K562 (cell line): ENCODE data around the gene UBE2U. TPM values are rescaled to one million over a fixed set of nuclear protein-coding genes. Genes with fewer than 3 reads are reported as not detected.

Experiments
- ATAC-seq: fragments of 200-7000 bp; cut with Tn5 transposase; 3 replicates; pipeline ENCODE4 v1.9.1; 2020; ENCODE audit warnings: moderate library complexity
- BruUV-seq: library from RNA; stranded (reverse); fragments of 400-500 nt; replicated peaks from 2 replicates; lab custom pipeline; 2021; lab: Mats Ljungman, UMichigan
- CTCF ChIA-PET: fragments of 300-600 bp; formaldehyde crosslinking; extraction: SDS; loops from one replicate; lab custom pipeline; 2021; ENCODE audit warnings: low intra/inter-chr PET ratio; lab: Yijun Ruan, JAX
- POLR2A ChIA-PET: fragments of 300-600, 350-650 bp; sonication (Branson Sonifier 250); formaldehyde crosslinking; extraction: SDS; loops from one replicate; lab custom pipeline; 2021; ENCODE audit warnings: antibody characterized with exemption, inconsistent platforms; lab: Yijun Ruan, JAX
- DNase-seq, 4 experiments: peaks; one replicate each; pipeline versions ENCODE4 v3.0.0 to v3.0.0-alpha.2; 2011 to 2018; ENCODE audit warnings: low spot score in 3 of 4, mixed read lengths in 3 of 4; ENCODE audit errors: extremely low read depth in 1 of 4
- FAIRE-seq: peaks from 2 replicates; lab custom pipeline; 2011; peaks lifted over from hg19 to GRCh38; lab: Jason Lieb, UNC
- H2AFZ ChIP-seq: 2 replicates; pipeline ENCODE4 v1.6.0; 2011; ENCODE audit warnings: low read depth, low read length, control low read depth, inconsistent platforms
- H3K27ac ChIP-seq: fragments of 200-600 bp; 3 replicates; pipeline ENCODE4 v1.8.0; 2011; ENCODE audit warnings: low read depth, mild to moderate bottlenecking, control low read depth, inconsistent platforms, low read length, moderate library complexity, mixed read lengths; ENCODE audit errors: extremely low read depth
- H3K27me3 ChIP-seq, 2 experiments: fragments of 300-600 bp in 1 of 2; 2 replicates in 1 of 2; 3 replicates in 1 of 2; pipeline versions ENCODE4 v1.6.0 to v1.8.0; 2011; ENCODE audit warnings: inconsistent platforms in 2 of 2, low read length in 2 of 2, mild to moderate bottlenecking in 1 of 2, mixed read lengths in 1 of 2, moderate library complexity in 1 of 2; ENCODE audit not compliant: control insufficient read depth in 2 of 2, insufficient read depth in 2 of 2
- H3K36me3 ChIP-seq: fragments of 300-600 bp; 3 replicates; pipeline ENCODE4 v1.8.0; 2011; ENCODE audit warnings: mild to moderate bottlenecking, low read length, inconsistent platforms; ENCODE audit not compliant: control insufficient read depth, insufficient read depth
- H3K4me1 ChIP-seq, 2 experiments: fragments of 200-600 bp in 1 of 2; replicated peaks in 1 of 2; 2 replicates in 1 of 2; 3 replicates in 1 of 2; pipeline versions ENCODE4 v1.5.1 to v1.8.0; 2011; ENCODE audit warnings: inconsistent platforms in 2 of 2, low read length in 2 of 2, mild to moderate bottlenecking in 1 of 2, mixed read lengths in 1 of 2, moderate library complexity in 1 of 2; ENCODE audit not compliant: control insufficient read depth in 2 of 2, insufficient read depth in 2 of 2
- H3K4me2 ChIP-seq: 2 replicates; pipeline ENCODE4 v1.6.1; 2011; ENCODE audit warnings: low read length, control low read depth, inconsistent platforms, mixed read lengths; ENCODE audit not compliant: insufficient read depth
- H3K4me3 ChIP-seq: fragments of 200-600 bp; sonication (generic), shearing (Covaris generic); 2 replicates; pipeline ENCODE4 v1.5.1; 2016; ENCODE audit warnings: control low read depth, inconsistent platforms
- H3K79me2 ChIP-seq: fragments of 200-600 bp; 3 replicates; pipeline ENCODE4 v1.8.0; 2011; ENCODE audit warnings: low read length, inconsistent platforms; ENCODE audit not compliant: control insufficient read depth, insufficient read depth
- H3K9ac ChIP-seq, 2 experiments: 2 replicates each; pipeline versions ENCODE4 v1.6.0 to v1.6.1; 2011; ENCODE audit warnings: low read depth in 2 of 2, low read length in 2 of 2, control low read depth in 1 of 2, inconsistent platforms in 1 of 2, mild to moderate bottlenecking in 1 of 2, mixed read lengths in 1 of 2; ENCODE audit not compliant: insufficient read depth in 1 of 2
- H3K9me1 ChIP-seq: one replicate; pipeline ENCODE4 v1.6.0; 2011; ENCODE audit warnings: inconsistent platforms, mild to moderate bottlenecking, low read length, moderate library complexity; ENCODE audit not compliant: control insufficient read depth, insufficient read depth
- H3K9me3 ChIP-seq: replicated peaks from 2 replicates; pipeline ENCODE4 v1.5.1; 2011; ENCODE audit warnings: low read depth, low read length, inconsistent platforms; ENCODE audit not compliant: control insufficient read depth, insufficient read depth
- H4K20me1 ChIP-seq: replicated peaks from 2 replicates; pipeline ENCODE4 v1.6.1; 2011; ENCODE audit warnings: low read length, inconsistent platforms, mixed read lengths; ENCODE audit not compliant: control insufficient read depth, insufficient read depth
- NRF1 ChIP-seq, 2 experiments: fragments of 450-650 bp; IDR thresholded peaks in 1 of 2; conservative IDR thresholded peaks in 1 of 2; 2 replicates each; pipeline ENCODE4 v1.6.1; 2014; ENCODE audit warnings: mild to moderate bottlenecking in 2 of 2
- TFAM ChIP-seq: fragments of 250-450 bp; sonication (Bioruptor Pico); conservative IDR thresholded peaks from 2 replicates; pipeline ENCODE4 v1.5.0; 2021; ENCODE audit warnings: mild to moderate bottlenecking, moderate library complexity
- ZNF76 ChIP-seq: fragments of 250-450 bp; sonication (Bioruptor Pico); IDR thresholded peaks from 2 replicates; pipeline ENCODE4 v1.4.0; 2020; ENCODE audit warnings: mild to moderate bottlenecking, moderate library complexity, borderline replicate concordance
- WGBS: fragments of 100-300 bp; shearing (Covaris generic); methylation state at CpG from one replicate; pipeline ENCODE4 v1.1.6; 2016; ENCODE audit warnings: low coverage, mixed read lengths; ENCODE audit not compliant: insufficient coverage; ENCODE audit errors: missing lambda C conversion rate; 5-methylcytosine and 5-hydroxymethylcytosine counted together
- in situ Hi-C: fragments of 300-500 bp; cut with MboI; formaldehyde crosslinking; loops from 4 replicates; pipeline ENCODE4 v1.15.0; 2018; ENCODE audit warnings: inconsistent platforms, mixed read lengths
- intact Hi-C: fragments of 100-400 bp; cut with micrococcal nuclease; formaldehyde crosslinking; loops from 2 replicates; pipeline ENCODE4 v1.14.2; 2022
- polyA plus RNA-seq, 8 experiments: library from polyadenylated mRNA; depleted of rRNA in 4 of 8; stranded (reverse) in 5 of 8; unstranded in 3 of 8; fragments of >200 nt; fragmentation: Nextera tagmentation in 2 of 8; fragmentation: Illumina TruSeq in 1 of 8; extraction: Ambion mirVana in 2 of 8; extraction: Trizol in 1 of 8; gene quantifications; 2 replicates each; pipeline versions ENCODE4 v1.2.1 to v1.2.3, GENCODE V29; 2011 to 2014; ENCODE audit warnings: inconsistent platforms in 1 of 8, missing spikeins in 1 of 8
- total RNA-seq, 7 experiments: library from RNA; depleted of rRNA in 6 of 7; stranded (reverse); fragments of >200 nt in 6 of 7; fragmentation: Illumina TruSeq in 2 of 7; extraction: Trizol in 2 of 7; gene quantifications; 2 replicates each; pipeline versions ENCODE4 v1.2.1 to v1.2.3, GENCODE V29; 2011 to 2021; ENCODE audit warnings: low replicate concordance in 1 of 7

UBE2U gene
- total and polyA plus RNA-seq, 9 of the 15 experiments (the other 6 are each of a cell fraction or from before 2014, with no cell fraction given) = not detected

DNA sequence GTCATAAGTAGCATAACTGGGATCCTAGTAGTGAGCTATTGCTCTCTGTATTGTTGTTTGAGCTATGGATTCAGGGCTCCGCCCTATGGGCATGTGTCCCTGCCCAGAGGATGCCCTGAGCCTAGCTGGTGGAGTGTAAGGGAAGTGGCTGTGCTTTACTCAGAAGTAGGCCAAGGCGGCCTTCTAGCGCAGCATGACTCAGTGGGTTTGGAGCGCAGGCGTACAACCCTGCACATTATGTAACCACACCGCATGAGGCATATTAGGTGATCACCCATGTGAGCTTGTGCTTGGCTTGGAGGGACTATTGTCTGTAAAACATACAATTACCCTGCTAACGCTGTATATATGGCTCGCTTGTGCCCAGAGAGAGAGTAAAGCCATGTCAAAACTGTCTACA, 11.1 kb upstream of the UBE2U start:
- DNase-seq = no peak
- H3K36me3 ChIP-seq = no peaks in the 10 kb centered on the region
- no peak overlapping the region for H3K27ac ChIP-seq
- no peaks in the 10 kb centered on the region for H3K9me1 ChIP-seq
- CTCF ChIA-PET = no interaction called here
- no peak; the same call in 2 of the 3 replicates for ATAC-seq
- TF ChIP-seq TFAM (CRISPR knock-in tag) = no peak
- TF ChIP-seq NRF1 (conservative IDR thresholded peaks at IDR 0.05 in 1 of 2, IDR thresholded peaks at IDR 0.05 in 1 of 2) = peak in 1 of 2 experiments; percentile 35; a peak in 1 of 4 replicates
- no peak overlapping the region for H3K4me2 ChIP-seq
- no peak for FAIRE-seq
- intact Hi-C loops (no loop called here), in situ Hi-C loops (no loop called here)
- no peak overlapping the region for H3K4me3 ChIP-seq
- no peaks in the 10 kb centered on the region for H3K4me1 ChIP-seq
- no peaks in the 10 kb centered on the region for H4K20me1 ChIP-seq
- no peak overlapping the region for H3K9ac ChIP-seq
- POLR2A ChIA-PET = no interaction called here
- no peaks in the 10 kb centered on the region for H3K9me3 ChIP-seq
- no peak overlapping the region for H2AFZ ChIP-seq
- H3K27me3 ChIP-seq = peaks cover 0 to 12% of the 10 kb centered on the region in 2 experiments; a peak in 3 of 5 replicates
- WGBS = 8% methylated on average over 8 of the region's 8 CpGs
- BruUV-seq = no TSS peak
- H3K79me2 ChIP-seq = no peaks in the 10 kb centered on the region

DNA sequence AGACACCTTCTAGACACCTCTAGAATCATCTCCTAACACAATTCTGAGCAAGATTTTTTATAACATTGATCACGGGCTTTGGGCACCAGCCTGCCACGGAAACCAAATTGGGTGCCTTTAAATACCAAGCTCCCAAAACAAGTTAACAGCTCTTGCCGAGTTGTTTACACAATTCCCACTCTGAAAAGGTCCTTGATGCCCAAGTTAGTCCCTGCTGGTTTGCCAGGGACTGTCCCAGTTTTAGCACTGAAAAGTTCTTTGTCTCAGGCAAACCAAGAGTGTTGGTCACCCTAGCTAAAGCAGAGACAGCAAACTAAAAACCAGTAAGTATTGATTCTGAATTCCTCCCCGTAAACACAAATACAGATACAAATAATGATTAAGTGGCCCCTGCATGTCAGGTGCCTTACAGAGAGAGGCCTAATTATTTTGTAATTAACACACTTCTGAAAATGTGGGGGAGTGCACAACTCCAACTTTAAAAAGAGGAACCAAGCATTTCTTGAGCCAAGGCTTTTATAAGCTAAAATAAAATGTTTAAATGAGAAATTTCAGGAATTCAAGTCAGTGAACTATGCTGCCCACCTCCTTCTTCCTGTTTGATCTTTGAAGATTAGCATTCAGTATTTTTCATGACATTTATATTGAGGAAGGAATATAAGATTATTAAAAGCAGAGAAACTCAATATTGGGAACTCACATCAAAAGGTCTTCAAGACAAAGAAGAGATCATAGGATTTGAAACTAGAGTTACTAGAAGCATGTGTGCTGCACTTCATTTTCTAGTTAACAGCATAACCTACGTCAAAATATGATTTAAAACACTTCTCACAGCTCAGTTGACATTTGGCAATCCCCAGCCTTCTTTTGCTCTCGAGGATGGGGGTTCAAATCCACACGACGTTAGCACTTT, 9.0 kb upstream of the UBE2U start:
- no peak for DNase-seq
- intact Hi-C loops = no loop called here
- TF ChIP-seq ZNF76 (CRISPR knock-in tag) = no peak
- no peak overlapping the region for H3K4me3 ChIP-seq
- ChIA-PET POLR2A (no interaction called here), CTCF (no interaction called here)
- no peak overlapping the region for H3K27ac ChIP-seq
- no peaks in the 10 kb centered on the region for H3K79me2 ChIP-seq
- H3K4me1 ChIP-seq = no peaks in the 10 kb centered on the region
- no peak for ATAC-seq
- H3K36me3 ChIP-seq = no peaks in the 10 kb centered on the region
- H3K9ac ChIP-seq = no peak overlapping the region
- in situ Hi-C loops = no loop called here
- no peaks in the 10 kb centered on the region for H3K9me1 ChIP-seq
- no peaks in the 10 kb centered on the region for H3K9me3 ChIP-seq
- no peak overlapping the region for H3K4me2 ChIP-seq
- WGBS = 0% methylated on average over 8 of the region's 8 CpGs
- FAIRE-seq = no peak
- H2AFZ ChIP-seq = no peak overlapping the region
- H3K27me3 ChIP-seq = peaks cover 0 to 5% of the 10 kb centered on the region in 2 experiments; a peak in 2 of 5 replicates
- no peaks in the 10 kb centered on the region for H4K20me1 ChIP-seq
- no TSS peak for BruUV-seq
